C4-2B (cell line): Measurements from ENCODE around the gene DMRTB1.

Experiments
- CTCF ChIP-seq: fragments of 450-650 bp; conservative IDR thresholded peaks from 2 replicates; pipeline ENCODE4 v1.5.1; 2017; ENCODE audit warnings: mild to moderate bottlenecking
- ZFX ChIP-seq: fragments of 450-650 bp; IDR thresholded peaks from 2 replicates; pipeline ENCODE4 v1.6.1; 2017

GRCh38 chr1:53411541-53412152 lies 47.6 kb upstream of the DMRTB1 start:
- TF ChIP-seq CTCF, result no peak
- TF ChIP-seq ZFX, result no peak
